Ovary (tissue), 9 donors: ENCODE data around the gene RUNX2. TPM values are rescaled to one million over a fixed set of nuclear protein-coding genes. Genes with fewer than 3 reads are reported as not detected.

Source experiments
- DNase-seq, 5 donors: peaks; one replicate each; pipeline ENCODE4 v3.0.0-alpha.2; 2019 to 2020
- H3K27ac ChIP-seq, 2 donors: fragments of 200-600 bp; one replicate each; pipeline versions ENCODE4 v1.5.1 to v1.8.0; 2019 to 2022
- H3K27me3 ChIP-seq: fragments of 200-600 bp; one replicate; pipeline ENCODE4 v1.8.0; 2022
- H3K36me3 ChIP-seq: fragments of 200-600 bp; sonication (generic); one replicate; pipeline ENCODE4 v1.5.1; 2019
- H3K4me1 ChIP-seq: one replicate; pipeline ENCODE4 v1.8.1; 2013; ENCODE audit warnings: mild to moderate bottlenecking, moderate library complexity; ENCODE audit not compliant: insufficient read depth
- H3K4me3 ChIP-seq: fragments of 200-600 bp; sonication (generic); one replicate; pipeline ENCODE4 v1.5.1; 2017
- H3K9me3 ChIP-seq, 2 donors: fragments of 200-600 bp in 1 of 2; sonication (generic) in 1 of 2; one replicate each; pipeline versions ENCODE4 v1.5.1 to v1.8.1; 2013 to 2019; ENCODE audit warnings: mild to moderate bottlenecking in 1 of 2, moderate library complexity in 1 of 2
- EP300 ChIP-seq: sonication (generic); formaldehyde crosslinking; IDR thresholded peaks from one replicate; pipeline ENCODE4 v1.6.1; 2017; ENCODE audit warnings: antibody characterized with exemption
- POLR2A ChIP-seq: fragments of 450-650 bp; IDR thresholded peaks from one replicate; pipeline ENCODE4 v1.6.1; 2017; ENCODE audit warnings: antibody characterized with exemption, mild to moderate bottlenecking, moderate library complexity
- WGBS, 3 donors: extraction: QIAGEN DNeasy Blood & Tissue Kit in 1 of 3; methylation state at CpG; one replicate each; pipeline versions ENCODE4 v1.1.5 to v1.1.7; 2013 to 2017; 5-methylcytosine and 5-hydroxymethylcytosine counted together
- intact Hi-C, 4 donors: fragments of 100-400 bp; cut with DNase I; formaldehyde crosslinking; loops; one replicate each; pipeline versions ENCODE4 v1.11.0 to v1.15.1; 2022 to 2023
- polyA plus RNA-seq, 2 donors: library from polyadenylated mRNA; stranded (reverse); fragments of 200-250 nt in 1 of 2; fragments of 350-450 nt in 1 of 2; fragmentation: Illumina TruSeq in 1 of 2; extraction: RNeasy Lipid Tissue Mini Kit (QIAGEN cat#74804) in 1 of 2; gene quantifications; one replicate each; pipeline ENCODE4 v1.2.3, GENCODE V29; 2013 to 2014
- total RNA-seq, 7 donors: library from RNA; depleted of rRNA in 2 of 7; stranded (reverse); fragments of >200 nt in 2 of 7; fragmentation: NEBNext Ultra II Directional in 3 of 7; extraction: Animal tissue kit (Norgen Biotek cat#: 25700) in 3 of 7; gene quantifications; one replicate each; pipeline versions ENCODE4 v1.1.0 to v1.2.4, GENCODE V29; 2016 to 2023
- TF ChIP-seq, protein P1 (sequence below), 3 donors: fragments of 450-650 bp in 2 of 3; fragments of 200-600 bp in 1 of 3; IDR thresholded peaks; one replicate each; pipeline versions ENCODE4 v1.5.1 to v1.8.0; 2016 to 2022; ENCODE audit warnings: antibody characterized with exemption in 3 of 3, mild to moderate bottlenecking in 1 of 3
- donor health status: DM: no; HTN: no; CAD: no; lungs with moderate emphysema.
- donor health status: DM: no; HTN: no; CAD: no.
- donor health status: Bipolar disorder and iron deficiency.
- donor health status: DM: yes; HTN: yes; CAD: no.
- donor health status: DM: no; HTN: no; CAD: no.
- donor health status: DM: yes; HTN: yes; CAD: no.

RUNX2 gene
- total and polyA plus RNA-seq, 9 donors: 1.1 to 25.2 (median 3.3) TPM

DNA sequence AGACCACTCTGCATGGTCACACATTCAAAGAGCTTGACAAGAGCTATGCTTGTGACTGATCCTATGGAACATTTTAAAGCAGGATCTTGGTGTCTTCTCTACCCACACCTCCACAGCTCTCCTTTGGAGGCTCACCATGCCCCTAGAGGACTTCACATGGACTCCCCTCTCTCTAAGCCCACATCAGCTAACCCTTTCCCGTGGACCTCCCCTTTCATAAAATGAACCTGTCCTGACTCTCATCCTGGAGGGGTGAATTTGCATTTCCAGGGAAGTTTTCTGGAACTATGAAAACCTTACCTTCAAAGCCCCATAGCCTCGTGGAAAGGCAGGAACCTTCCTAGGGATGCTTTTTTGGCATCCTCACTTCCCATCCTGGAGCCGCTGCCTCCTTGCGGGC is 234.0 kb downstream of the RUNX2 start:
- TF ChIP-seq POLR2A: no peak
- TF ChIP-seq, protein P1, sequence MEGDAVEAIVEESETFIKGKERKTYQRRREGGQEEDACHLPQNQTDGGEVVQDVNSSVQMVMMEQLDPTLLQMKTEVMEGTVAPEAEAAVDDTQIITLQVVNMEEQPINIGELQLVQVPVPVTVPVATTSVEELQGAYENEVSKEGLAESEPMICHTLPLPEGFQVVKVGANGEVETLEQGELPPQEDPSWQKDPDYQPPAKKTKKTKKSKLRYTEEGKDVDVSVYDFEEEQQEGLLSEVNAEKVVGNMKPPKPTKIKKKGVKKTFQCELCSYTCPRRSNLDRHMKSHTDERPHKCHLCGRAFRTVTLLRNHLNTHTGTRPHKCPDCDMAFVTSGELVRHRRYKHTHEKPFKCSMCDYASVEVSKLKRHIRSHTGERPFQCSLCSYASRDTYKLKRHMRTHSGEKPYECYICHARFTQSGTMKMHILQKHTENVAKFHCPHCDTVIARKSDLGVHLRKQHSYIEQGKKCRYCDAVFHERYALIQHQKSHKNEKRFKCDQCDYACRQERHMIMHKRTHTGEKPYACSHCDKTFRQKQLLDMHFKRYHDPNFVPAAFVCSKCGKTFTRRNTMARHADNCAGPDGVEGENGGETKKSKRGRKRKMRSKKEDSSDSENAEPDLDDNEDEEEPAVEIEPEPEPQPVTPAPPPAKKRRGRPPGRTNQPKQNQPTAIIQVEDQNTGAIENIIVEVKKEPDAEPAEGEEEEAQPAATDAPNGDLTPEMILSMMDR (IDR thresholded peaks at IDR 0.05): no peak
- WGBS, 3 donors: 94 to 96% (median 95%) methylated on average over 4 of the region's 4 CpGs
- DNase-seq: no peak
- peaks cover 2% of the 10 kb centered on the region for H3K4me1 ChIP-seq
- H3K36me3 ChIP-seq: no peaks in the 10 kb centered on the region
- intact Hi-C loops: no loop called here
- no peaks in the 10 kb centered on the region for H3K27me3 ChIP-seq
- H3K9me3 ChIP-seq: no peaks in the 10 kb centered on the region
- H3K4me3 ChIP-seq: no peak overlapping the region
- no peak overlapping the region for H3K27ac ChIP-seq

DNA sequence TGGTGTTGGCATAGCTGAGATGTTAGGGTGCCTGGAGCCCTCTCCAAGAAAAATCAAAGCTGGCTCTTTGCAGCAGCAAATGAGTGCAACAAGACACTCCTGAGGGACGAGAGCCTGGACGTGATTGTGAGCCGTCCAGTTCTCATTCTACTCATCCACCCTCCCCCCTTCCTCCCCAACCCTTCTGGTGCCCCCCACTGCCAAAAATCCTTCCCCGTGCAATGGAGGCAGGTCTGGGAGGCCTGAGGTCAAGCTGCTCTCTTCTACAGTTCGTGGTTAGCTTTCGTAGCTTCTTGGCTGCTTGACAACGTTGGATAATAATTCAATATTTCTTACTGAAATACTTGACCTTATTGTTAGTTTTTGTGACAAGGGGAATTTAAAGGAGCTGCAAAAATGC is 234.9 kb downstream of the RUNX2 start:
- Histone ChIP-seq H3K4me1 (peaks cover 1% of the 10 kb centered on the region), H3K27ac (no peak overlapping the region), H3K9me3 (no peaks in the 10 kb centered on the region), H3K4me3 (no peak overlapping the region), H3K36me3 (no peaks in the 10 kb centered on the region), H3K27me3 (no peaks in the 10 kb centered on the region)
- 8 to 13% (median 11%) methylated on average over 7 of the region's 7 CpGs for WGBS, 3 donors
- intact Hi-C loops: no loop called here
- DNase-seq: no peak
- no peak for TF ChIP-seq POLR2A
- TF ChIP-seq EP300: no peak
- TF ChIP-seq, protein P1 (IDR thresholded peaks at IDR 0.05): no peak

DNA sequence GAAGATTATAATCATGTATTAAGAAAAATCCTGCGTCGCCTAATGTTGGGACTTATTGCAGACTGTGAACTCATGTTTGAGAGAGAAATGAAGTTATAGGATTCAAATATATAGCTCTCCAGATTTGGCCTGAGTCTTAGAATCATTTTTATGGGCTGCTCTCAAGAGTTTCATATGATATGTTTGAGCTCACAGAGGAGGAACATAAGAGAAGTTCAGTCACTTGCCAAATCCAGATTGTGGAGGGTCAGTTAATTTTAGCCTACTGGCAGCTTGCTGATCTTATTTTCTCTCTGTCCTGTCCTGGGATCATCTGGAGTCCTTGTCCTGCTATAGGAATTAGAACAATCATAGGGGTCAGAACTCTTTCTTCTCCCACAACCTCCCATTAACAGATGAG is 235.7 kb downstream of the RUNX2 start:
- no peaks in the 10 kb centered on the region for H3K9me3 ChIP-seq
- no peak overlapping the region for H3K27ac ChIP-seq
- no peaks in the 10 kb centered on the region for H3K27me3 ChIP-seq
- H3K4me1 ChIP-seq: peaks cover 1% of the 10 kb centered on the region
- WGBS, 3 donors: 85 to 91% (median 90%) methylated on average over 2 of the region's 2 CpGs
- H3K36me3 ChIP-seq: no peaks in the 10 kb centered on the region
- DNase-seq: no peak
- H3K4me3 ChIP-seq: no peak overlapping the region
- TF ChIP-seq POLR2A (no peak), EP300 (no peak)
- TF ChIP-seq, protein P1 (IDR thresholded peaks at IDR 0.05): no peak
- intact Hi-C loops: no loop called here

DNA sequence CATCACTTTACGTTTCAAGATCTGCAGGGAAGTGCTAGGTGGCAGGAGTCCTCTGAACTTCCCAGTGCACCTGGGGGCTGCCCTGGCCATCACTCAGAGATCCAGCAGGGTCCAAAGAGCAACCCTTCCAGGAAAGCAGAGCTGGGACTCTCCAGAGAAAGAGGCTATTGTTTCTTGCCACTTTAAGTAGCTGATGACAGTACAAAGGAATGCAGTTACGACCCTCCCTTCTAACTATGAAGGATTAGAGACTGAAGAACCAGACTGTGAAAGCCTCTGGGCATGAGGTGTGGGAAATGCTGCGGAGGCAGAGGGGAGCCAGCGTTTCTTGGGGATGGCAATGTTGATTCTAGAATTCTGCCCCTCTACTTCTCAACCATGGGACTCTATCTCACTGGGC is 238.8 kb downstream of the RUNX2 start:
- 71 to 79% (median 76%) methylated on average over 4 of the region's 4 CpGs for WGBS, 3 donors
- no peak for DNase-seq
- Histone ChIP-seq H3K4me3 (no peak overlapping the region), H3K36me3 (no peaks in the 10 kb centered on the region), H3K27me3 (no peaks in the 10 kb centered on the region), H3K4me1 (peaks cover 1% of the 10 kb centered on the region), H3K9me3 (no peaks in the 10 kb centered on the region), H3K27ac (no peak overlapping the region)
- intact Hi-C loops: no loop called here
- no peak for TF ChIP-seq POLR2A
- TF ChIP-seq EP300: no peak
- TF ChIP-seq, protein P1 (IDR thresholded peaks at IDR 0.05): no peak

DNA sequence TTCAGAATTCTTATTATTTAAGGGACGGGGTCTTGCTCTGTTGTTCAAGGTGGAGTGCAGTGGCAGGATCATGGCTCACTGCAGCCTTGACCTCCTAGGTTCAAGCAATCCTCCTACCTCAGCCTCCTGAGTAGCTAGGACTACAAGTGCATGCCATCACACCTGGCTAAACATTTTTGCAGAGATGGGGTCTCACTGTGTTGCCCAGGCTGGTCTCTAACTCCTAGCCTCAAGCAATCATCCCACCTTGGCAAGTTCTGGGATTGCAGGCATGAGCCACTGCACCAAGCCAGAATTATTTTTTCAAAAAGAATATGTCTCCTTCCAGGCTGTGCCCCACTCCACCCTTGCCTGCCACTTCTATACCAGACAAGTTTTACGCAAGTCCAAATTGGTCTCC is 239.7 kb downstream of the RUNX2 start:
- Histone ChIP-seq H3K36me3 (no peaks in the 10 kb centered on the region), H3K4me3 (no peak overlapping the region), H3K27me3 (no peaks in the 10 kb centered on the region), H3K27ac (no peak overlapping the region), H3K9me3 (no peaks in the 10 kb centered on the region), H3K4me1 (peaks cover 1% of the 10 kb centered on the region)
- TF ChIP-seq POLR2A (no peak), EP300 (no peak)
- TF ChIP-seq, protein P1 (IDR thresholded peaks at IDR 0.05): no peak
- WGBS, 3 donors: 96 to 98% (median 98%) methylated on average over 2 of the region's 2 CpGs
- intact Hi-C loops: no loop called here
- DNase-seq: no peak
